HUES48 (cell line): ENCODE data around the gene CAMK1.

Experiments
- H3K27ac ChIP-seq: one replicate; pipeline ENCODE4 v1.7.0; 2013; ENCODE audit warnings: low read depth, low read length, inconsistent platforms
- H3K27me3 ChIP-seq: 2 replicates; pipeline ENCODE4 v1.6.1; 2013; ENCODE audit warnings: mild to moderate bottlenecking, low read length; ENCODE audit not compliant: control insufficient read depth, insufficient read depth
- H3K36me3 ChIP-seq: 2 replicates; pipeline ENCODE4 v1.6.1; 2013; ENCODE audit warnings: low read length; ENCODE audit not compliant: control insufficient read depth, insufficient read depth
- H3K4me1 ChIP-seq: 2 replicates; pipeline ENCODE4 v1.6.1; 2013; ENCODE audit warnings: mild to moderate bottlenecking, low read length; ENCODE audit not compliant: control insufficient read depth, insufficient read depth
- H3K4me3 ChIP-seq: 2 replicates; pipeline ENCODE4 v1.5.1; 2013; ENCODE audit warnings: mild to moderate bottlenecking, low read depth, low read length
- H3K9ac ChIP-seq: 2 replicates; pipeline ENCODE4 v1.6.1; 2013; ENCODE audit warnings: mild to moderate bottlenecking, low read depth, low read length, moderate library complexity
- H3K9me3 ChIP-seq: 2 replicates; pipeline ENCODE4 v1.6.1; 2013; ENCODE audit warnings: low read length; ENCODE audit not compliant: control insufficient read depth, insufficient read depth

The CAMK1 gene

DNA sequence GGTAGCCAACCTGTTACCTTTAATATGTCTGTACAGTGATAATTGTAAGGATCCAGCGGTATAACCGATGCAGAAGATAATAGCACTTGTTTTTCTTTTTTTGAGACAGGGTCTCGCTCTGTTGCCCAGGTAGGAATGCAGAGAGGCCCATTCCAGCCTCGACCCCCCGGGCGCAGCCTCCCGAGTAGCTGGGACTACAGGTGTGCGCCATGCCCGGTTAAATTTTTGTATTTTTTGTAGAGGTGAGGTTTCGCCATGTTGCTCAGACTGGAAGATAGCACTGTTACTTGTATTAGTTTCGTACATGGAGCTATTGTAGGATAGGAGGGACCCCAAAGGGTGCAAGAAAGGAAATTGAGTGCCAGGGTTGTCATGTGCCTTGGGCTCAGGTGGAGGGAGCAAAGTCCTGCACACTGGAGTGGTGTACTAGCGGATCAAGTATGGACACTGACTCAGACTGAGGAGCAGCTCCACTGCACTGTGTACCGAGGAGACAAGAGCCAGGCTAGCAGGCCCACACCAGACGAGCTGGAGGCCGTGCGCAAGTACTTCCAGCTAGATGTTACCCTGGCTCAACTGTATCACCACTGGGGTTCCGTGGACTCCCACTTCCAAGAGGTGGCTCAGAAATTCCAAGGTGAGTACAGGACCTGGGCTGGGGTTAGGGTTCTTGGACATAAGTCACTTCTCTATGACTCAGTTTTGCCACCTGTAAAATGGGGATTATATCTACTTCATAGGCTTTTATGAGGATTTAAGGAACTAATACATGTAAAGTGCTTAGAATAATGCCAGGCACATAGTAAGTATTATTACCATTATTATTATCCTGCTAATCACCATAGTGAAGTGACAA is 19.0 kb downstream of the CAMK1 start:
- peaks cover 8% of the 10 kb centered on the region; the same call in 1 of the 2 replicates for H3K4me1 ChIP-seq
- no peaks in the 10 kb centered on the region for H3K27me3 ChIP-seq
- H3K9me3 ChIP-seq = no peaks in the 10 kb centered on the region
- peak overlapping the region; percentile 47; the same call in 1 of the 2 replicates for H3K9ac ChIP-seq
- H3K36me3 ChIP-seq = peaks cover 68% of the 10 kb centered on the region
- H3K4me3 ChIP-seq = peak overlapping the region; percentile 70
- peak overlapping the region; percentile 94 for H3K27ac ChIP-seq

DNA sequence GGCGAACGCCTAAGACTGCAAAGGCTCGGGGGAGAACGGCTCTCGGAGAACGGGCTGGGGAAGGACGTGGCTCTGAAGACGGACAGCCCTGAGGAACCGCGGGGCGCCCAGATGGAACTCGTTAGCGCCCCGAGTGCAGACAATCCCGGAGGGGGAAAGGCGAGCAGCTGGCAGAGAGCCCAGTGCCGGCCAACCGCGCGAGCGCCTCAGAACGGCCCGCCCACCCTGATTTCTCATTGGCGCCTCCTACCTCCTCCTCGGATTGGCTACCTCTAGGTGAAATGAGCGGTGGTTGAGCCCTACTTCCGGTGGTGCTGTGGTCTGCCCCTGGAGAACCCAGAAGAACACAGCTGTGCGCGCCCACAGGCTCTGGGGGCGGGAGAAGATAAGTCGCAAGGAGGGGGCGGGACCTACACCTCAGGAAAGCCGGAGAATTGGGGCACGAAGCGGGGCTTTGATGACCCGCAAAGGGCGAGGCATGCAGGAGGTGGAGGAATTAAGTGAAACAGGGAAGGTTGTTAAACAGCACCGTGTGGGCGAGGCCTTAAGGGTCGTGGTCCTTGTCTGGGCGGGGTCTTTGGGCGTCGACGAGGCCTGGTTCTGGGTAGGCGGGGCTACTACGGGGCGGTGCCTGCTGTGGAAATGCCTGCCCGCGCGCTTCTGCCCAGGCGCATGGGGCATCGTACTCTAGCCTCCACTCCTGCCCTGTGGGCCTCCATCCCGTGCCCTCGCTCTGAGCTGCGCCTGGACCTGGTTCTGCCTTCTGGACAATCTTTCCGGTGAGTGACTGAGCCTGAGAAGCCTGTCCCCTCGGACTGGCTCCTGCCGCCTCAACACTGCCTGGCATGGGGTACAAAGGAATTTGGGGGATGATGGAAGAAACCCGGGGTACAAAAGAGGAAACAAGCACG is 19.8 kb downstream of the CAMK1 start, which contains the start of gene OGG1:
OGG1 (plus strand) TSS at position 308 of the 911 bp plus-strand sequence; CDS start at position 643, 335 bp downstream.
- H3K27ac ChIP-seq = peak within 1 kb of the TSS; percentile 94
- H3K27me3 ChIP-seq = no peaks in the 10 kb centered on the region
- H3K4me3 ChIP-seq = peak within 1 kb of the TSS; percentile 70
- peaks cover 72% of the 10 kb centered on the region for H3K36me3 ChIP-seq
- no peaks in the 10 kb centered on the region for H3K9me3 ChIP-seq
- peak within 1 kb of the TSS; percentile 75 for H3K9ac ChIP-seq
- H3K4me1 ChIP-seq = peaks cover 8% of the 10 kb centered on the region; the same call in 1 of the 2 replicates

DNA sequence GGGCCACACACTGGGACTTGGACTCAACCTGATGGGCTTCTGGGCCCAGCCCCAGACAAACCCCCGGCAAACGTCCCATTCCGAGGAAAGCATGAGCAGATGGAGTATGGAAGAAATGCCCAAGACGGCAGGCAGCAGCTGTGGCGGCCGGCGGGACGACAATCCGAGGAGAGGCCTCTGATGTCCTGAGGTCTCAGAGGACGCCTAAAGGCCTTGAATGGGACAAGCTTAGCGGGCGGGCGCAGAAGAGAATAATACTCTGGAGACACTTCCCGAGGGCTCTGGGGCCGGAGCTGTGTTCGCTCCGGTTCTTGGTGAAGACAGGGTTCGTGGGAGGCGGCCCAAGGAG is 20.5 kb downstream of the CAMK1 start:
- peaks cover 72% of the 10 kb centered on the region for H3K36me3 ChIP-seq
- peaks cover 8% of the 10 kb centered on the region; the same call in 1 of the 2 replicates for H3K4me1 ChIP-seq
- H3K4me3 ChIP-seq = peak overlapping the region; percentile 70
- H3K27ac ChIP-seq = peak overlapping the region; percentile 94
- H3K9ac ChIP-seq = peak overlapping the region; percentile 75
- no peaks in the 10 kb centered on the region for H3K27me3 ChIP-seq
- H3K9me3 ChIP-seq = no peaks in the 10 kb centered on the region

DNA sequence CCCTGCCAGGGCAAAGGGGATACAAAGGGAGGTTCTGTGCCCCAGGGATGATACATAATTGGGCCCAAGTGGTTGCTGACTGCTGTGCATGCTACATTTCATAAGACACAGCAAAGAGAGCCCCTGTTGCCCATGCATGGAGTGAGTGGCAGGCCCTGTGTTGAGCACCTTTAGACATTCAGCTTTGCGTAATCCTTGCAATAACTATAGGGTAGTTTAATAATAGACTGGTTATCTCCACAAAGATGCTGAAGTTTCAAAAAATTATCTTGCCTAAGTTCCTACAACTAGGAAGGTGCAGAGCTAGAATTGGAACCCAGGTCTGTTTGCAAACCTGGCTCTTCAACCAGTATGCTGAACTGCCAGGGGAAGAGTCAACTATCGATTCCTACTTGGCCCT is 21.7 kb downstream of the CAMK1 start:
- Histone ChIP-seq H3K9ac (no peak overlapping the region), H3K9me3 (no peaks in the 10 kb centered on the region), H3K36me3 (peaks cover 77% of the 10 kb centered on the region), H3K27ac (no peak overlapping the region), H3K27me3 (no peaks in the 10 kb centered on the region), H3K4me1 (peaks cover 8% of the 10 kb centered on the region; the same call in 1 of the 2 replicates), H3K4me3 (no peak overlapping the region)

DNA sequence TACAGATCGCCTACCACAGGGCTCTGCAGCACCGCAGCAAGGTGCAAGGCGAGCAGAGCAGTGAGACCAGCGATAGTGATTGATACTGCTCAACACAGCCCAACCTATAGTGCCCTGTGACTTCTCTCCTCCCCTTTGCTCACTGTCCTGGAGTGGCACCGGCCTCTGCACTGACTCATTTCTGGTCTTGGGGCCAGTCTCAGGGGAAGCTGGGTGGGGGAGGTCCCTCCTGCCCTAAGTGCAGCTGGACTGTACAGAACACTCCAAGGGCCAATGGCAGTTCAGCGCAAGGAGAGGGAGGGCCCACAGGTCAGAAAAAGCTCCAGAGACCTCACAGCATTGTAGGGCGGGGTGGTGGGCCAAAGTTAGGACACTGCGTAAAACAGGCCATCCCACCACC is 22.5 kb downstream of the CAMK1 start:
- Histone ChIP-seq H3K4me1 (peaks cover 8% of the 10 kb centered on the region; the same call in 1 of the 2 replicates), H3K27ac (no peak overlapping the region), H3K9ac (no peak overlapping the region), H3K4me3 (no peak overlapping the region), H3K9me3 (no peaks in the 10 kb centered on the region), H3K27me3 (no peaks in the 10 kb centered on the region), H3K36me3 (peaks cover 77% of the 10 kb centered on the region)

DNA sequence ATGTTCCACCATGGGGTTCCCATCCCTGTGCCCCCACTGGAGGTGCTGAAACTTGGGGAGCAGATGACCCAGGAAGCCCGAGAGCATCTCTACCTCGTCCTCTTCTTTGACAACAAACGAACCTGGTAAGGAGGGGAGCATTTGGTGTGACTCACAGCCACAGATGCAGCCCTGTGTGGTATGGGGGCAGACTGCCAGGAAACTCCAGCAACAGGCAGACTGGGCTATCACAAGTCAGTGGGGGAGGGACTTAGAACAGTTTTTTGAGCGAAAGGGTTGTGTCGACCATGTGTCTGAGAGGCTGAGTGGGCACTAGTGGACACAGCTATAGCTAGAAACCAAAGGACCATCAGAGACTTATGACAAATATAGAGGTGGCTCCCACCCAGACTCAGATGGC is 23.4 kb downstream of the CAMK1 start:
- Histone ChIP-seq H3K36me3 (peaks cover 77% of the 10 kb centered on the region), H3K4me1 (peaks cover 8% of the 10 kb centered on the region; the same call in 1 of the 2 replicates), H3K27ac (no peak overlapping the region), H3K9ac (no peak overlapping the region), H3K4me3 (no peak overlapping the region), H3K27me3 (no peaks in the 10 kb centered on the region), H3K9me3 (no peaks in the 10 kb centered on the region)

DNA sequence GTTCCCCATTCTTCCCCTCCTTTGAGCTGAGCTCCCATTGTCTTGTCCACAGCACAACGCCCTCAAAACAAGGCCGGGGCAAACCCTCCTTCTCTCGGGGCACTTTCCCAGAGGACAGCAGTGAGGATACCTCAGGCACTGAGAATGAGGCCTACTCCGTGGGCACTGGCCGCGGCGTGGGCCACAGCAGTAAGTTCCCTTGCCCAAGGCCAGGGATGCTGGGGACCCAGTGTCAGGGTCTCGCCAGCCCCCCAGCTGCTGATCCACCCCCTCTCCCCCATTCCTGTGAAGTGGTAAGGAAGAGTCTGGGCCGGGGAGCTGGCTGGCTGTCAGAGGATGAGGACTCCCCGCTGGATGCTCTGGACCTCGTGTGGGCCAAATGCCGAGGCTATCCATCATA is 24.2 kb downstream of the CAMK1 start:
- H3K9me3 ChIP-seq = no peaks in the 10 kb centered on the region
- H3K9ac ChIP-seq = no peak overlapping the region
- H3K27ac ChIP-seq = no peak overlapping the region
- H3K4me3 ChIP-seq = no peak overlapping the region
- peaks cover 4% of the 10 kb centered on the region; the same call in 1 of the 2 replicates for H3K4me1 ChIP-seq
- H3K27me3 ChIP-seq = no peaks in the 10 kb centered on the region
- peaks cover 80% of the 10 kb centered on the region for H3K36me3 ChIP-seq

DNA sequence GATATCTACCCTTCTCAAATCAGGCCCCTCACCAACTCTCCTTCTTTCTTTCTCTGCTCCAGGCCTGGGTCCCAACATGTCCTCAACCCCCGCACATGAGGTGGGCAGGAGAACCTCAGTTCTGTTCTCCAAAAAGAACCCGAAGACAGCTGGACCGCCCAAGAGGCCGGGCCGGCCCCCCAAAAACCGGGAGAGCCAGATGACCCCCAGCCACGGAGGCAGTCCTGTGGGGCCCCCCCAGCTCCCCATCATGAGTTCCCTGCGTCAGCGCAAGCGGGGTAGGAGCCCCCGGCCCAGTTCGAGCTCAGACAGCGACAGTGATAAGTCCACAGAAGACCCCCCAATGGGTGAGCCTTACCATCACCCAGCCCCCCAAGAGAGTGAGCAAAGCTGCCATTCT is 25.6 kb downstream of the CAMK1 start:
- no peak overlapping the region for H3K27ac ChIP-seq
- peaks cover 3% of the 10 kb centered on the region; the same call in 1 of the 2 replicates for H3K4me1 ChIP-seq
- no peak overlapping the region for H3K9ac ChIP-seq
- no peaks in the 10 kb centered on the region for H3K9me3 ChIP-seq
- H3K36me3 ChIP-seq = peaks cover 94% of the 10 kb centered on the region
- H3K4me3 ChIP-seq = no peak overlapping the region
- no peaks in the 10 kb centered on the region for H3K27me3 ChIP-seq

DNA sequence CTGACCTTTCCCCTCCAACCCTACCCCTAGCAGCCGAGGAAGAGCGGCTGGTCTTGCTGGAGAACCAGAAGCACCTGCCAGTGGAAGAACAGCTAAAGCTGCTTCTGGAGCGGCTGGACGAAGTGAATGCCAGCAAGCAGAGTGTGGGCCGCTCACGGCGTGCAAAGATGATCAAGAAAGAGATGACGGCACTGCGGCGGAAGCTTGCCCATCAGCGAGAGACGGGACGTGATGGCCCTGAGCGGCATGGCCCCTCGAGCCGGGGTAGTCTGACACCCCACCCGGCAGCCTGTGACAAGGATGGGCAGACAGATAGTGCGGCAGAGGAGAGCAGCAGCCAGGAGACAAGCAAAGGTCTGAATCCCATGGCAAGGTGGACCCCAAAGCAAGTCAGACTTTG is 26.2 kb downstream of the CAMK1 start:
- Histone ChIP-seq H3K4me3 (no peak overlapping the region), H3K4me1 (no peaks in the 10 kb centered on the region), H3K36me3 (peaks cover 98% of the 10 kb centered on the region), H3K9ac (no peak overlapping the region), H3K27me3 (no peaks in the 10 kb centered on the region), H3K9me3 (no peaks in the 10 kb centered on the region), H3K27ac (no peak overlapping the region)

DNA sequence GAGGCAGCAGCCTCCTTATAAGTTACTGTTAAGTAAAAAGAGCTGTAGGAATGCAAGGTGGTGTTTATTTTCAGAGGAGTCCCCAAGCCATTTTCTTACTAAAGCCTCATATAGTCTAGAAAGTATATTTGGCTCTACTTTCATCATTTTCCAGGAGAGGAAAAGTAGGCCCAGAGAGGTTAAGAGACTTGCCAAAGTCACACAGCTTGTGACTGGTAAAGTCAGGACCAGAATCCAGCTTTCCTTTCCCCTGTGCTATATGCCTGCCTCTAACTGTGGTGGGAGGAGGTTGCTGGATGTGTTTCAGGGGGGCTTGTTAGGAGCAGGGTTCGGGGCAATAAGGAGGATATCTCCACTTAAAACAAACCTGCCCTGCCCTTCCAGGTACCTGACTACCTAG is 27.2 kb downstream of the CAMK1 start:
- Histone ChIP-seq H3K9ac (no peak overlapping the region), H3K27ac (no peak overlapping the region), H3K36me3 (peaks cover 100% of the 10 kb centered on the region), H3K4me3 (no peak overlapping the region), H3K9me3 (no peaks in the 10 kb centered on the region), H3K27me3 (no peaks in the 10 kb centered on the region), H3K4me1 (no peaks in the 10 kb centered on the region)
